ENCODE results near the gene ITSN2. TPM values are rescaled to one million over a fixed set of nuclear protein-coding genes. Genes with fewer than 3 reads are reported as not detected.

ITSN2 gene
- total RNA-seq, 1 donor from 2014 or later, result 23.8 TPM

DNA sequence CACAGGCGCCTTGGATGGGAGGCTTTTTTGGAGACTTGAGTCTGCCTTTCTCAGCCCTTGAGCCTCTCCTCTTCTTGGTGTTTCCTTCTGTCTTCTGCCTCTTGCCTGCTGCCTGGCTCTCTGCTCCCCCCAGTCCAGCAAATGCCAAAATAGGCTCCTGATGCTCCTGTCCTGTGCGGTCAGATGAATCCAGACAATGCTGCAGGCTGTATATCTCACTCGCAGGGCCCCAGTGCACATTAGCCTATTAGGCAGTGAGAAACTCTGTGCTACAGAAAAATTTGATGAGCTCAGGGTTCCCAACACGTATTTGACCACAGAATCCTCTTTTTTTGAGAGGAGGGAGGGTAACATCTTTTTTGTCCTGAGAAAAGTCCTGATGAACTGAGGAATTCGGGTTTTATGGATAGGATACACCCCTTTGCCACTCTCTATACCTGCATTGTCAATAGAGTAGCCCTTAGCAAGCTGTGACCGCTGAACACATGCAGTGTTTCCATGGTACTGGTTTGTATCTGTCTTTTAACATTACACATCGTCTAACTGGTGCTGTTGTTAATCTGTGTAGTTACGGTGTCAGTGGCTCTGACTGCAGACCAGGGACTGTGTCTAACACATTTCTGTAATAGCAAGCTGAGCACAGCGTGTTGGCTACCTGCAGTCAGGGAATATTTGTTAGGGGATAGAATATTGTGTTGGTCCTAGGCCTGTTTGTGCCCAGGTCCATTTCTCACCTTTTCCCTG, 134.7 kb downstream of the ITSN2 start:
- no peak for FAIRE-seq

DNA sequence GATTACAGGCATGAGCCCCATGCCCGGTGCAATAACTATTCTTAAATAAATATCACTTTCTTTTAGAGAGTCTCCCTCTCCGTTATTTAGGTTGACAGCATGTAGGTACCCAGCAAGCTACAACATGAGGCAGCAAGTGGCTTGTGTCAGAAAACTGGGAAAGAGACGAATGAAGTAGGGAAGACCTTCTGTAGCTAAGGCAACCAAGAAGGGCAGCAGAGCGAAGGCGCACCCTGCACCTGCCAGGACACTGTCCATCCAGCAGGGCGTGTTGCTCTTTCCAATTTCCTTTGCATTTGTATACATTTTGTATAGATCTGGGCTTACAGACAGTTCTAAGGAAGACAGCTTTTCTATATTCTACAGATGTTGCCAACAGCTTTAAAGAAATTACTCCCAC, 137.4 kb downstream of the ITSN2 start:
- Mint-ChIP-seq H3K9me3 (ENCODE audit: unreplicated experiment) (no peaks in the 10 kb centered on the region), H3K36me3 (ENCODE audit: low read depth, unreplicated experiment) (peaks cover 16% of the 10 kb centered on the region), H3K27ac (ENCODE audit: unreplicated experiment) (no peak overlapping the region), H3K4me3 (ENCODE audit: unreplicated experiment) (no peak overlapping the region), H3K4me1 (ENCODE audit: low read depth, unreplicated experiment) (no peaks in the 10 kb centered on the region), H3K27me3 (ENCODE audit: low read depth, unreplicated experiment) (no peaks in the 10 kb centered on the region)
- H3K27ac ChIP-seq (ENCODE audit: low read depth, low read length), result no peak overlapping the region
- H3K4me3 ChIP-seq (ENCODE audit: insufficient read depth, low read depth, low read length), result no peak overlapping the region
- TF ChIP-seq, protein P1, sequence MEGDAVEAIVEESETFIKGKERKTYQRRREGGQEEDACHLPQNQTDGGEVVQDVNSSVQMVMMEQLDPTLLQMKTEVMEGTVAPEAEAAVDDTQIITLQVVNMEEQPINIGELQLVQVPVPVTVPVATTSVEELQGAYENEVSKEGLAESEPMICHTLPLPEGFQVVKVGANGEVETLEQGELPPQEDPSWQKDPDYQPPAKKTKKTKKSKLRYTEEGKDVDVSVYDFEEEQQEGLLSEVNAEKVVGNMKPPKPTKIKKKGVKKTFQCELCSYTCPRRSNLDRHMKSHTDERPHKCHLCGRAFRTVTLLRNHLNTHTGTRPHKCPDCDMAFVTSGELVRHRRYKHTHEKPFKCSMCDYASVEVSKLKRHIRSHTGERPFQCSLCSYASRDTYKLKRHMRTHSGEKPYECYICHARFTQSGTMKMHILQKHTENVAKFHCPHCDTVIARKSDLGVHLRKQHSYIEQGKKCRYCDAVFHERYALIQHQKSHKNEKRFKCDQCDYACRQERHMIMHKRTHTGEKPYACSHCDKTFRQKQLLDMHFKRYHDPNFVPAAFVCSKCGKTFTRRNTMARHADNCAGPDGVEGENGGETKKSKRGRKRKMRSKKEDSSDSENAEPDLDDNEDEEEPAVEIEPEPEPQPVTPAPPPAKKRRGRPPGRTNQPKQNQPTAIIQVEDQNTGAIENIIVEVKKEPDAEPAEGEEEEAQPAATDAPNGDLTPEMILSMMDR (IDR thresholded peaks at IDR 0.05; ENCODE audit: insufficient read depth, low read depth, low read length), result no peak
- no peak for TF ChIP-seq EZH2 (IDR thresholded peaks at IDR 0.05; ENCODE audit: insufficient read depth, low read length)
- H3K27me3 ChIP-seq (ENCODE audit: insufficient read depth, low read length), result no peaks in the 10 kb centered on the region
- no peaks in the 10 kb centered on the region for H3K9me3 ChIP-seq (ENCODE audit: insufficient read depth, low read depth, low read length)
- no peaks in the 10 kb centered on the region for H4K20me1 ChIP-seq (ENCODE audit: insufficient read depth, low read length)
- no peak overlapping the region for H2AFZ ChIP-seq (ENCODE audit: low read depth, low read length)
- no peak for FAIRE-seq
- H3K4me2 ChIP-seq (ENCODE audit: low read length), result no peak overlapping the region
- no peak overlapping the region for H3K9ac ChIP-seq (ENCODE audit: low read length)
- H3K79me2 ChIP-seq (ENCODE audit: insufficient read depth, low read length), result no peaks in the 10 kb centered on the region
- no peak for DNase-seq (ENCODE audit: low read depth)
- H3K36me3 ChIP-seq (ENCODE audit: insufficient read depth, low read length), result no peaks in the 10 kb centered on the region
- no peaks in the 10 kb centered on the region for H3K4me1 ChIP-seq (ENCODE audit: insufficient read depth, low read length)

More for the DNA sequence above, 134.7 kb downstream of the ITSN2 start:
- Histone ChIP-seq H3K4me1 (ENCODE audit: insufficient read depth, low read length) (no peaks in the 10 kb centered on the region), H4K20me1 (ENCODE audit: insufficient read depth, low read length) (no peaks in the 10 kb centered on the region), H3K9me3 (ENCODE audit: insufficient read depth, low read depth, low read length) (no peaks in the 10 kb centered on the region), H3K27me3 (ENCODE audit: insufficient read depth, low read length) (no peaks in the 10 kb centered on the region), H2AFZ (ENCODE audit: low read depth, low read length) (no peak overlapping the region), H3K27ac (ENCODE audit: low read depth, low read length) (no peak overlapping the region), H3K4me2 (ENCODE audit: low read length) (no peak overlapping the region), H3K79me2 (ENCODE audit: insufficient read depth, low read length) (no peaks in the 10 kb centered on the region), H3K36me3 (ENCODE audit: insufficient read depth, low read length) (no peaks in the 10 kb centered on the region), H3K4me3 (ENCODE audit: insufficient read depth, low read depth, low read length) (no peak overlapping the region), H3K9ac (ENCODE audit: low read length) (no peak overlapping the region)
- H3K9me3 Mint-ChIP-seq (ENCODE audit: unreplicated experiment), result no peaks in the 10 kb centered on the region
- H3K27me3 Mint-ChIP-seq (ENCODE audit: low read depth, unreplicated experiment), result no peaks in the 10 kb centered on the region
- DNase-seq (ENCODE audit: low read depth), result no peak
- peaks cover 14% of the 10 kb centered on the region for H3K36me3 Mint-ChIP-seq (ENCODE audit: low read depth, unreplicated experiment)
- H3K4me3 Mint-ChIP-seq (ENCODE audit: unreplicated experiment), result no peak overlapping the region
- H3K27ac Mint-ChIP-seq (ENCODE audit: unreplicated experiment), result no peak overlapping the region
- no peaks in the 10 kb centered on the region for H3K4me1 Mint-ChIP-seq (ENCODE audit: low read depth, unreplicated experiment)
- TF ChIP-seq, protein P1 (IDR thresholded peaks at IDR 0.05; ENCODE audit: insufficient read depth, low read depth, low read length), result no peak
- no peak for TF ChIP-seq EZH2 (IDR thresholded peaks at IDR 0.05; ENCODE audit: insufficient read depth, low read length)
